T47D (cell line): ENCODE measurements around the gene TEN1.
"Not testable (repeated sequence)": the region's sequence is repeated elsewhere in the genome, so short reads cannot be mapped to it uniquely, and the experiment has no call there.

Source experiments
- DNase-seq, 2 experiments: peaks; one replicate each; pipeline versions ENCODE4 v3.0.0 to v3.0.0-alpha.2; 2011 to 2012; ENCODE audit warnings: low read depth in 1 of 2, low spot score in 1 of 2
- JUND ChIP-seq: IDR thresholded peaks from 2 replicates; pipeline ENCODE4 v1.6.1; 2012; ENCODE audit warnings: low read depth
- in situ Hi-C: cut with HindIII; loops from 2 replicates; pipeline ENCODE4 v1.10.0; 2016; ENCODE audit warnings: low sequenced_read_pairs, low pct_unique_long_range_greater_than_20kb

Gene TEN1

GRCh38 chr17:76027159-76027839, 48.3 kb downstream of the TEN1 start, which contains the start of gene EVPL:
EVPL (minus strand) TSS chr17:76027306; CDS start chr17:76027198, 108 bp downstream.
- in situ Hi-C loops = no loop called here
- DNase-seq = peak; percentile 83 to 100
- no peak for TF ChIP-seq JUND

GRCh38 chr17:76032073-76032779, 53.2 kb downstream of the TEN1 start:
- in situ Hi-C loops = no loop called here
- peak in 1 of 2 experiments; percentile 54 for DNase-seq
- TF ChIP-seq JUND = no peak

- no peak for TF ChIP-seq JUND
- in situ Hi-C loops = no loop called here
Observed at GRCh38 chr17:76032780-76033108, 53.7 kb downstream of the TEN1 start.

GRCh38 chr17:76033139-76033538, 54.1 kb downstream of the TEN1 start:
- in situ Hi-C loops = no loop called here
- DNase-seq = no peak
- TF ChIP-seq JUND = no peak

More at GRCh38 chr17:76032780-76033108, 53.7 kb downstream of the TEN1 start:
- peak in 1 of 2 experiments; percentile 16 for DNase-seq

- no peak for TF ChIP-seq JUND
- in situ Hi-C loops = no loop called here
- no peak for DNase-seq
Observed at GRCh38 chr17:76034428-76035350, 55.6 kb downstream of the TEN1 start.

- no peak for DNase-seq
- in situ Hi-C loops = no loop called here
- TF ChIP-seq JUND = no peak
Observed at GRCh38 chr17:76036497-76037261, 57.6 kb downstream of the TEN1 start.

GRCh38 chr17:76038050-76038449, 59.0 kb downstream of the TEN1 start:
- no peak for DNase-seq
- TF ChIP-seq JUND = no peak
- in situ Hi-C loops = no loop called here

- in situ Hi-C loops = no loop called here
- no peak for TF ChIP-seq JUND
- no peak for DNase-seq
Observed at GRCh38 chr17:76039121-76039520, 60.1 kb downstream of the TEN1 start.

GRCh38 chr17:76040376-76040775, 61.3 kb downstream of the TEN1 start:
- DNase-seq = no peak
- in situ Hi-C loops = no loop called here
- TF ChIP-seq JUND = no peak

- in situ Hi-C loops, DNase-seq: not testable (repeated sequence)
Observed at GRCh38 chr17:76042868-76043267, 63.8 kb downstream of the TEN1 start.

- DNase-seq, in situ Hi-C loops: not testable (repeated sequence)
Observed at GRCh38 chr17:76044475-76045007, 65.5 kb downstream of the TEN1 start.

- peak in 1 of 2 experiments; percentile 22 for DNase-seq
- in situ Hi-C loops = no loop called here
- no peak for TF ChIP-seq JUND
Observed at GRCh38 chr17:76046064-76046463, 67.0 kb downstream of the TEN1 start.
